ENCODE measurements around the gene GPRC5B. TPM values are rescaled to one million over a fixed set of nuclear protein-coding genes. Genes with fewer than 3 reads are reported as not detected.

GPRC5B gene
- total RNA-seq, 1 experiment from 2014 or later: 137 TPM

DNA sequence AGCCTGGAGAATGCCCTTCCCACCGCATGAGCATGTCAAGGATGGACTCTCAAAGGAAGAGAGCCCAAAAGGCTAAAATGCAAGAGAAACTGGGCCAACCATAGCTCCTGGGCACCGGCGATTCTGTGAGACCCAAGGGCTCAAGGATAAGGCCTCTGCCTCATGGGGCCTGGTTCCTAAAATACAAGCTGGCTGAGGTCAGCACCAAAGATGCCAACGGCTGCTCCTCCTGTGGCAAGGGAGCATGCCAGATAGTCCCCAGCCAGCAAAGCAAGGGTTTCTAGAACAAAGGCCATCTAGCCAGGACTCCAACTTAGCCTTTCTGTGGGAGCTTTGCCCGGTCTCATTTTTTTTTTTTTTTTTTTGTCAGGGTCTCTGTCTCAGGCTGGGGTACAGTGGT lies 20.1 kb downstream of the GPRC5B start:
- no peak overlapping the region for H2BK20ac ChIP-seq (ENCODE audit: low read depth, low read length, poor library complexity, severe bottlenecking)
- TF ChIP-seq, protein P1, sequence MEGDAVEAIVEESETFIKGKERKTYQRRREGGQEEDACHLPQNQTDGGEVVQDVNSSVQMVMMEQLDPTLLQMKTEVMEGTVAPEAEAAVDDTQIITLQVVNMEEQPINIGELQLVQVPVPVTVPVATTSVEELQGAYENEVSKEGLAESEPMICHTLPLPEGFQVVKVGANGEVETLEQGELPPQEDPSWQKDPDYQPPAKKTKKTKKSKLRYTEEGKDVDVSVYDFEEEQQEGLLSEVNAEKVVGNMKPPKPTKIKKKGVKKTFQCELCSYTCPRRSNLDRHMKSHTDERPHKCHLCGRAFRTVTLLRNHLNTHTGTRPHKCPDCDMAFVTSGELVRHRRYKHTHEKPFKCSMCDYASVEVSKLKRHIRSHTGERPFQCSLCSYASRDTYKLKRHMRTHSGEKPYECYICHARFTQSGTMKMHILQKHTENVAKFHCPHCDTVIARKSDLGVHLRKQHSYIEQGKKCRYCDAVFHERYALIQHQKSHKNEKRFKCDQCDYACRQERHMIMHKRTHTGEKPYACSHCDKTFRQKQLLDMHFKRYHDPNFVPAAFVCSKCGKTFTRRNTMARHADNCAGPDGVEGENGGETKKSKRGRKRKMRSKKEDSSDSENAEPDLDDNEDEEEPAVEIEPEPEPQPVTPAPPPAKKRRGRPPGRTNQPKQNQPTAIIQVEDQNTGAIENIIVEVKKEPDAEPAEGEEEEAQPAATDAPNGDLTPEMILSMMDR (conservative IDR thresholded peaks at IDR 0.05): no peak
- peaks cover 6% of the 10 kb centered on the region; the same call in 1 of the 2 replicates for H3K4me1 ChIP-seq (ENCODE audit: insufficient read depth, low read length)
- no peaks in the 10 kb centered on the region for H3K79me1 ChIP-seq (ENCODE audit: insufficient read depth, low read depth, low read length, poor library complexity, severe bottlenecking)
- H3K14ac ChIP-seq (ENCODE audit: insufficient read depth, low read length): no peak overlapping the region; the same call in 1 of the 2 replicates
- Mint-ChIP-seq H3K27ac (peak overlapping the region in 2 of 3 experiments; percentile 57 to 80; a peak in 3 of 7 replicates), H3K9me3 (no peaks in the 10 kb centered on the region), H3K4me1 (peaks cover 47 to 50% of the 10 kb centered on the region in 2 experiments), H3K27me3 (ENCODE audit: low read depth) (no peaks in the 10 kb centered on the region; the same call in 1 of the 2 replicates), H3K36me3 (ENCODE audit: insufficient read depth in 1 of 3, low read depth in 3 of 3) (peaks cover 39 to 83% (median 50%) of the 10 kb centered on the region in 3 experiments), H3K4me3 (no peak overlapping the region)
- WGBS (ENCODE audit: extremely low coverage, insufficient read length, low lambda C conversion rate): no CpG with 5 or more reads among the region's 5 CpGs
- no peak overlapping the region for H2BK5ac ChIP-seq (ENCODE audit: insufficient read length, low read length)
- no peaks in the 10 kb centered on the region; the same call in 1 of the 2 replicates for H3K79me2 ChIP-seq (ENCODE audit: insufficient read depth, low read length)
- H3T11ph ChIP-seq (ENCODE audit: low read length): no peak overlapping the region
- no peak overlapping the region for H2AFZ ChIP-seq (ENCODE audit: low read length)
- H2BK120ac ChIP-seq (ENCODE audit: low read depth, low read length, poor library complexity, severe bottlenecking): no peak overlapping the region
- H2AK5ac ChIP-seq (ENCODE audit: insufficient read length, low read length): no peak overlapping the region
- DNase-seq: no peak
- H3K9me3 ChIP-seq (ENCODE audit: control insufficient read depth, low read depth, low read length): no peaks in the 10 kb centered on the region
- no peak overlapping the region for H3K18ac ChIP-seq (ENCODE audit: insufficient read length, low read depth, low read length)
- no peak overlapping the region for H2BK12ac ChIP-seq (ENCODE audit: insufficient read length, low read depth, low read length)
- H3K4ac ChIP-seq (ENCODE audit: low read depth, low read length): no peak overlapping the region
- no peak overlapping the region for H3K27ac ChIP-seq (ENCODE audit: insufficient read length, low read depth, low read length)
- H3K4me2 ChIP-seq (ENCODE audit: insufficient read depth, insufficient read length, low read length): no peak overlapping the region
- H4K5ac ChIP-seq (ENCODE audit: insufficient read length, low read depth, low read length): no peak overlapping the region
- H3K56ac ChIP-seq (ENCODE audit: insufficient read length, low read depth, low read length): no peak overlapping the region
- H4K91ac ChIP-seq (ENCODE audit: insufficient read length, low read depth, low read length): no peak overlapping the region
- no peak overlapping the region for H3K9ac ChIP-seq (ENCODE audit: extremely low read depth, insufficient read length, low read length)
- no peaks in the 10 kb centered on the region for H3K27me3 ChIP-seq (ENCODE audit: insufficient read depth, low read length)
- H3K23ac ChIP-seq (ENCODE audit: insufficient read length, low read depth, low read length): no peak overlapping the region
- no peaks in the 10 kb centered on the region for H3K23me2 ChIP-seq (ENCODE audit: insufficient read length, low read depth, low read length, poor library complexity, severe bottlenecking)
- H4K8ac ChIP-seq (replicated peaks; ENCODE audit: insufficient read length, low read depth, low read length): no peak overlapping the region
- no peak overlapping the region for H2BK15ac ChIP-seq (ENCODE audit: low read depth, low read length)
- H4K20me1 ChIP-seq (ENCODE audit: control insufficient read depth, insufficient read depth, insufficient read length): no peaks in the 10 kb centered on the region

Measured in H9 (cell line).